SK-N-SH (cell line): ENCODE measurements around the gene KCNJ11. TPM values are rescaled to one million over a fixed set of nuclear protein-coding genes. Genes with fewer than 3 reads are reported as not detected.

Experiments used
- CTCF ChIA-PET: fragments of 300-600, 350-600 bp; formaldehyde crosslinking; extraction: SDS; loops from one replicate; lab custom pipeline; 2021; lab: Yijun Ruan, JAX
- POLR2A ChIA-PET: fragments of 350-600 bp; sonication (Branson Sonifier 250); formaldehyde crosslinking; extraction: SDS; loops from one replicate; lab custom pipeline; 2020; ENCODE audit warnings: antibody characterized with exemption, inconsistent platforms; lab: Yijun Ruan, JAX
- DNase-seq: peaks from one replicate; pipeline ENCODE4 v3.0.0; 2012
- H2AFZ ChIP-seq: fragments of 200-600 bp; sonication (generic); 2 replicates; pipeline ENCODE4 v1.8.1; 2016; ENCODE audit warnings: antibody characterized with exemption, mild to moderate bottlenecking, low read depth
- H3F3A ChIP-seq: fragments of 200-600 bp; sonication (generic); replicated peaks from 2 replicates; pipeline ENCODE3; 2016; ENCODE audit warnings: antibody characterized with exemption, mild to moderate bottlenecking; ENCODE audit not compliant: insufficient read depth
- H3K27ac ChIP-seq, 2 experiments: fragments of 200-500 bp in 1 of 2; fragments of 200-600 bp in 1 of 2; sonication (Bioruptor generic) in 1 of 2; sonication (generic), shearing (Covaris generic) in 1 of 2; 2 replicates each; pipeline versions ENCODE4 v1.5.1 to v1.6.1; 2014 to 2016; ENCODE audit warnings: low read depth in 2 of 2, inconsistent platforms in 1 of 2, low read length in 1 of 2, mild to moderate bottlenecking in 1 of 2, mixed read lengths in 1 of 2
- H3K27me3 ChIP-seq: fragments of 200-600 bp; sonication (generic), shearing (Covaris generic); 2 replicates; pipeline ENCODE4 v1.6.1; 2016; ENCODE audit warnings: mixed run types; ENCODE audit not compliant: insufficient read depth
- H3K36me3 ChIP-seq, 2 experiments: fragments of 200-500 bp in 1 of 2; fragments of 200-600 bp in 1 of 2; sonication (Bioruptor generic) in 1 of 2; sonication (generic) in 1 of 2; replicated peaks in 1 of 2; 2 replicates each; pipeline versions ENCODE3 to v1.5.1; 2014 to 2016; ENCODE audit warnings: low read length in 1 of 2, mild to moderate bottlenecking in 1 of 2; ENCODE audit not compliant: insufficient read depth in 2 of 2, control insufficient read depth in 1 of 2
- H3K4me1 ChIP-seq, 2 experiments: fragments of 200-500 bp in 1 of 2; fragments of 200-600 bp in 1 of 2; sonication (Bioruptor generic) in 1 of 2; sonication (generic), shearing (Covaris generic) in 1 of 2; 2 replicates each; pipeline versions ENCODE4 v1.5.1 to v1.6.1; 2014 to 2016; ENCODE audit warnings: low read depth in 1 of 2, low read length in 1 of 2, mixed run types in 1 of 2; ENCODE audit not compliant: insufficient read depth in 2 of 2, control insufficient read depth in 1 of 2
- H3K4me2 ChIP-seq: fragments of 200-600 bp; sonication (generic), shearing (Covaris generic); 2 replicates; pipeline ENCODE4 v1.6.1; 2017; ENCODE audit warnings: mixed run types
- H3K4me3 ChIP-seq, 2 experiments: fragments of 200-500 bp in 1 of 2; fragments of 200-600 bp in 1 of 2; sonication (Bioruptor generic) in 1 of 2; sonication (generic), shearing (Covaris generic) in 1 of 2; 2 replicates each; pipeline versions ENCODE4 v1.5.1 to v1.8.1; 2014 to 2016; ENCODE audit warnings: low read depth in 2 of 2, inconsistent platforms in 1 of 2, low read length in 1 of 2, mild to moderate bottlenecking in 1 of 2, mixed read lengths in 1 of 2, moderate library complexity in 1 of 2
- H3K79me2 ChIP-seq: fragments of 200-600 bp; sonication (generic); 2 replicates; pipeline ENCODE4 v1.8.1; 2017; ENCODE audit warnings: mild to moderate bottlenecking; ENCODE audit not compliant: insufficient read depth
- H3K9ac ChIP-seq: fragments of 200-600 bp; sonication (generic); 2 replicates; pipeline ENCODE4 v1.6.1; 2017; ENCODE audit warnings: mixed run types
- H3K9me2 ChIP-seq: fragments of 200-600 bp; sonication (generic); 2 replicates; pipeline ENCODE4 v1.6.1; 2017; ENCODE audit warnings: mixed run types
- H3K9me3 ChIP-seq: fragments of 200-600 bp; sonication (generic); 2 replicates; pipeline ENCODE4 v1.6.1; 2017; ENCODE audit warnings: mixed run types, mild to moderate bottlenecking, moderate library complexity
- H4K20me1 ChIP-seq: fragments of 200-600 bp; sonication (generic); 2 replicates; pipeline ENCODE4 v1.6.1; 2017; ENCODE audit warnings: mild to moderate bottlenecking, mixed run types; ENCODE audit not compliant: insufficient read depth
- CHD2 ChIP-seq: fragments of 150-350 bp; IDR thresholded peaks from 2 replicates; pipeline ENCODE4 v1.6.1; 2018; ENCODE audit warnings: low read length; ENCODE audit not compliant: partially characterized antibody
- CTCF ChIP-seq: fragments of 200-600 bp; sonication (generic); IDR thresholded peaks from 2 replicates; pipeline ENCODE4 v1.6.1; 2017; ENCODE audit warnings: antibody characterized with exemption, mild to moderate bottlenecking, moderate library complexity
- ELF1 ChIP-seq: IDR thresholded peaks from 2 replicates; pipeline ENCODE4 v1.4.0; 2012
- FOXJ3 ChIP-seq: sonication (generic); formaldehyde crosslinking; IDR thresholded peaks from 2 replicates; pipeline ENCODE4 v1.5.1; 2020; ENCODE audit warnings: mild to moderate bottlenecking, missing genetic modification reagents
- GATA2 ChIP-seq: sonication (generic); formaldehyde crosslinking; IDR thresholded peaks from 2 replicates; pipeline ENCODE4 v1.5.0; 2020; ENCODE audit warnings: mild to moderate bottlenecking, missing genetic modification reagents
- JUND ChIP-seq: IDR thresholded peaks from 2 replicates; pipeline ENCODE4 v1.4.0; 2012
- MAX ChIP-seq: IDR thresholded peaks from 2 replicates; pipeline ENCODE4 v1.4.0; 2012; ENCODE audit warnings: low read depth
- MXI1 ChIP-seq: IDR thresholded peaks from 2 replicates; pipeline ENCODE4 v1.6.1; 2012; ENCODE audit warnings: mild to moderate bottlenecking, low read depth, low read length, improper control_type of control experiment
- NFIC ChIP-seq: IDR thresholded peaks from 2 replicates; pipeline ENCODE4 v1.4.0; 2012; ENCODE audit warnings: borderline replicate concordance
- POLR2AphosphoS5 ChIP-seq: IDR thresholded peaks from 2 replicates; pipeline ENCODE4 v1.6.1; 2012; ENCODE audit warnings: low read depth, low read length
- RCOR1 ChIP-seq: fragments of 150-350 bp; IDR thresholded peaks from 2 replicates; pipeline ENCODE4 v1.6.1; 2017; ENCODE audit warnings: antibody characterized with exemption, low read length
- REST ChIP-seq: IDR thresholded peaks from 2 replicates; pipeline ENCODE4 v1.6.1; 2012; ENCODE audit warnings: mild to moderate bottlenecking, low read depth, low read length, moderate library complexity
- RFX5 ChIP-seq: IDR thresholded peaks from 2 replicates; pipeline ENCODE4 v1.6.1; 2012; ENCODE audit warnings: mild to moderate bottlenecking, improper control_type of control experiment, low read length
- RXRA ChIP-seq: IDR thresholded peaks from 2 replicates; pipeline ENCODE4 v1.4.0; 2012; ENCODE audit warnings: low read depth, mild to moderate bottlenecking, borderline replicate concordance
- SIN3A ChIP-seq: IDR thresholded peaks from 2 replicates; pipeline ENCODE4 v1.6.1; 2012; ENCODE audit warnings: low read depth, mild to moderate bottlenecking, low read length, moderate library complexity, borderline replicate concordance
- SMC3 ChIP-seq: IDR thresholded peaks from 2 replicates; pipeline ENCODE4 v1.6.1; 2012; ENCODE audit warnings: low read depth, low read length, improper control_type of control experiment
- TAF1 ChIP-seq: IDR thresholded peaks from 2 replicates; pipeline ENCODE4 v1.6.1; 2012; ENCODE audit warnings: low read depth, mild to moderate bottlenecking, low read length, moderate library complexity, borderline replicate concordance
- TCF12 ChIP-seq: IDR thresholded peaks from 2 replicates; pipeline ENCODE4 v1.4.0; 2012
- ZBTB33 ChIP-seq: IDR thresholded peaks from 2 replicates; pipeline ENCODE4 v1.4.0; 2012; ENCODE audit warnings: low read depth, borderline replicate concordance
- WGBS: methylation state at CpG from one replicate; pipeline ENCODE4 v1.1.6; 2017; ENCODE audit warnings: low lambda C conversion rate; 5-methylcytosine and 5-hydroxymethylcytosine counted together
- polyA plus RNA-seq, 3 experiments: library from polyadenylated mRNA; depleted of rRNA; stranded (reverse); fragments of >200 nt; gene quantifications; 2 replicates each; pipeline ENCODE4 v1.2.3, GENCODE V29; 2012

Gene KCNJ11
- polyA plus RNA-seq, 1 of the 3 experiments (the other 2 are of a cell fraction) = 0.23 TPM

GRCh38 chr11:17408641-17409040, 20.2 kb upstream of the KCNJ11 start:
- Histone ChIP-seq H3K9me3 (no peaks in the 10 kb centered on the region), H3K27ac (no peak overlapping the region), H3K9me2 (no peaks in the 10 kb centered on the region), H2AFZ (no peak overlapping the region), H3K9ac (no peak overlapping the region), H4K20me1 (no peaks in the 10 kb centered on the region), H3F3A (no peaks in the 10 kb centered on the region), H3K4me3 (no peak overlapping the region), H3K4me1 (peaks cover 0 to 16% of the 10 kb centered on the region in 2 experiments; a peak in 1 of 4 replicates), H3K36me3 (no peaks in the 10 kb centered on the region), H3K27me3 (no peaks in the 10 kb centered on the region), H3K79me2 (no peaks in the 10 kb centered on the region), H3K4me2 (no peak overlapping the region)
- CTCF ChIA-PET = interaction anchor here (0.7 to 4.2 kb wide), 6 partner anchors 20 to 120 kb away, joined by 3 to 13 read pairs (median 6); partner anchors contain the start of gene KCNJ11
- POLR2A ChIA-PET = interaction anchor here (0.7 kb wide), 1 partner anchor 340 kb away, joined by 5 read pairs; no protein-coding TSS in a partner anchor
- DNase-seq = no peak
- TF ChIP-seq SMC3 = no peak
- TF ChIP-seq JUND = no peak
- no peak for TF ChIP-seq MAX
- no peak for TF ChIP-seq SIN3A
- no peak for TF ChIP-seq FOXJ3 (CRISPR knock-in tag)
- no peak for TF ChIP-seq GATA2
- TF ChIP-seq TCF12 = no peak
- TF ChIP-seq NFIC = no peak
- no peak for TF ChIP-seq TAF1
- no peak for TF ChIP-seq RXRA
- no peak for TF ChIP-seq POLR2AphosphoS5
- TF ChIP-seq RCOR1 = no peak
- TF ChIP-seq RFX5 = no peak
- TF ChIP-seq MXI1 = no peak
- no peak for TF ChIP-seq ZBTB33
- TF ChIP-seq CHD2 = no peak
- no peak for TF ChIP-seq ELF1
- no peak for TF ChIP-seq REST
- no peak for TF ChIP-seq CTCF
- WGBS = 82% methylated on average over 5 of the region's 7 CpGs
